HK-2 (cell line): ENCODE data around the gene SPON1.
A peak's percentile ranks its signal among the peaks of the same experiment; 100 is the strongest.
"Not testable (repeated sequence)": the region's sequence is repeated elsewhere in the genome, so short reads cannot be mapped to it uniquely, and the experiment has no call there.

Experiments
- DNase-seq: peaks from one replicate; pipeline ENCODE4 v3.0.0-alpha.2; 2018; ENCODE audit not compliant: unreplicated experiment

The SPON1 gene

GRCh38 chr11:13983081-13983751 is 20.7 kb downstream of the SPON1 start:
- no peak for DNase-seq

DNA sequence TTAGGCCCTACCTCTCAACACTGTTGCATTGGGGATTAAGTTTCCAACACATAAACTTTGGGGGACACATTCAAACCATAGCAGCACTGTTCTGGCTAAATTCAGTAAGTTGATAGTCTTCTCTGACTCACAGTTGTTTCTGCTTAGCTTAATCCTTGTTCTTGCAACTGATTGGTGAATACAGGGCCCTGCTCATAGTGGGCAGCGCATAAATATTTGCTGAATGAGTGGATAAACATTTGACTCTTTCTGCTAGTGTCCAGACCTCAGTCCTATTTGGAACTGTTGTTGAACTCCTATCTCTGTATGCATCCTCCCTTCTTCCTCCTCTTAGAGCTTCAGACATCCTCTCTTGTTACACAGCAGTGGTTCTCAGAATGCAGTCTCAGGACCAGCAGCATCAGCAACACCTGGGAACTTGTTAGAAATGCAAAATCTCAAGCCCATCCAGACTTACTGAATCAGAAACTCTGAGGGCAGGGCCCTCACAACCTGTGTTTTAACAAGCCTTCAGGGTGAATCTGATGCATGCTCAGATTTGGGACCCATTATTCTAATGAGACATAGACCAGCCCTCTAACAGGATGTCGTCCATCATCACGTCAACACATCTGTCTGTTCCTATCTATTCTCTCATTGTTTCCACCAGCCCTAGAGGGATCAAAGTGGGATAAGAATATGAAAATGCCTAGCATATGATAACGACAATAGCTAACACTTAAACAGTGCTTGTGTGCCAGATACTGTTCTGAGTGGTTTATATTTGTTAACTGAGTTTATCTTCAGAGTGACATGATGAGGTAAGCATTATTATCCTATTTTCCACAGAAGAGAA is 22.3 kb downstream of the SPON1 start:
- no peak for DNase-seq

GRCh38 chr11:13986695-13987094 is 24.2 kb downstream of the SPON1 start:
- not testable (repeated sequence) for DNase-seq

- not testable (repeated sequence) for DNase-seq
Observed at GRCh38 chr11:13992158-13992856, 29.8 kb downstream of the SPON1 start.

DNA sequence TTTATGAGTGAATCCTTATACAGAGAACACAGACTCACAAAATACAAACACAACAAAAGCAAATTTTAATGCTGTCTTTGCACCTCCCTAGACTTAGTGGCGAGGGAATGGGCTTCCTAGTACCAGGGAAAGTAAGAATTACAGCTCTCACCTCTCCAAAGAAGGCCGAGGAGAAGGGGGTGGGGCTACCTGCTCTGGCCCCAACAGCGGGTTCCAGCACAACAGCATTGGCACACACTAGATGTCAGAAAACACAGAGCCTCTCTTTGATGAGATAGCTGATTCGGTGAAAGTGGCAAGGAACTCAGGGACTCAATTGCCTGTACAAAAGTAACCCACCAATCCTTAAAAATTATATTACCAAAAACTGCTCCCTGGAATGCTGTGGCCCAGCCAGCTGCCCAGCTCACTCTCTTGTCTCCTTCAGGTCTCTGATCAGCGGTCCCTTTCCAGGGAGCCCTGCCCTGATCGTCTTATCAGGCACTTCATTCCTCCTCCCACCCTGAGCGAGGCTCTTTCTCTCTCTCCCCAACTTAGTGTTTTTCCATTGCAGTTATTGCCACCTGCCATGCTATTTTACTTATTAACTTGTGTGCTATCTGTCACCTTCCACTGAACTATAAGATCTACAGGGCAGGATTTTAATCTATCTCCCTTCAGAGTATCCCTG is 30.7 kb downstream of the SPON1 start:
- no peak for DNase-seq

DNA sequence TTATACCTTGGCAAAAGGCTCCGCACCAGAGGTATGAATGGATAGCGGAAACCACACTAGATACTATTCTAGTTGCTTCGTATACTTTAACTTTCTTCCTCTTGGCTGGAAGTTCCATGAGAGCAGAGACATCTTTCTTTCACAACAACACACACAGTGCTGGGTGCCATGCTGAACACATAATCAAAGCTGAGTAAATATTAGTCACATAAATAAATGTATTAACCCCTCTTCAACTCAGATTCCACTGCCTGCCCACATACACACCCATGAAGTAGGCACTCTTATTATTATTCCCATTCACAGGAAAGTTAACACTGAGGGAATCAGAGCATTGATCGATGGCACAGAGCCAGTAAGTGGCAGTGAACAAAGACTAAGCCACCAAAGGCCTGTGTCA is 35.4 kb downstream of the SPON1 start:
- no peak for DNase-seq

GRCh38 chr11:13999704-14000103 is 37.2 kb downstream of the SPON1 start:
- no peak for DNase-seq

DNA sequence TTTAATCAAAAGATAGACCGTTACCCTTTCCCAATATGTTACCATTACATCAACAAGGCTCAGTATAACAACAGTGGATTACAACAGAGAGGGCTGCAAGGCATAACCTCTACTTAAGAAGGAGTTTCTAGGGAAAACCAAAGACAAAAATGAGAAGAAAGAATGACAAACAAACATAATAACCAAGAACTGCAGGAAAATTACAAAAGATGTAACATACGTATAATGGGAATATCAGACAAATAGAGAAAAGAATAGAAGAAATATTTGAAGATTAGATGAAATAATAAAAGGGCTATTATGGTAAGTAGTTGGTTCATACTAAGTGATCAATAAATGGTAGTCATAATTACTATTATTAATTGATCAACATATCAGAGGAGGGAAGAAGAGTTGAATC is 39.1 kb downstream of the SPON1 start:
- DNase-seq, result no peak

DNA sequence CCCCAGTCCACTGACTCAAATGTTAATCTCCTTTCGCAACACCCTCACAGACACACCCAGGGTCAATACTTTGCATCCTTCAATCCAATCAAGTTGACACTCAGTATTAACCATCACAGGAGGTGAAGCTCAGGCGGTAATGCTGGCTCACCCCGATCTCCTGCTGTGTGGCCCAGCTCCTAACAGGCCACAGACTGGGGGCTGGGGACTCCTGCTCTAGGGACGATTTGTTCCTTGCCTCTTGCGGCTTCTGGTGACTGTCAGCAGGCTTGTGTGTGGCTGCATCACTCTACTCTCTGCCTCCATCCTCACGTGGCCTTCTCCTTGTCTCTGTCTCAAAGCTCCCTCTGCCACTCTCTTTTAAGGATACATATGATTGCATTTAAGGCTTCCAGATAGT is 45.0 kb downstream of the SPON1 start:
- no peak for DNase-seq

GRCh38 chr11:14010665-14011064 is 48.1 kb downstream of the SPON1 start:
- DNase-seq, result no peak

GRCh38 chr11:14012846-14013245 is 50.3 kb downstream of the SPON1 start:
- no peak for DNase-seq

GRCh38 chr11:14015711-14016110 is 53.2 kb downstream of the SPON1 start:
- peak; percentile 6 for DNase-seq

GRCh38 chr11:14018441-14018840 is 55.9 kb downstream of the SPON1 start:
- DNase-seq, result no peak

GRCh38 chr11:14021738-14022137 is 59.2 kb downstream of the SPON1 start:
- no peak for DNase-seq

DNA sequence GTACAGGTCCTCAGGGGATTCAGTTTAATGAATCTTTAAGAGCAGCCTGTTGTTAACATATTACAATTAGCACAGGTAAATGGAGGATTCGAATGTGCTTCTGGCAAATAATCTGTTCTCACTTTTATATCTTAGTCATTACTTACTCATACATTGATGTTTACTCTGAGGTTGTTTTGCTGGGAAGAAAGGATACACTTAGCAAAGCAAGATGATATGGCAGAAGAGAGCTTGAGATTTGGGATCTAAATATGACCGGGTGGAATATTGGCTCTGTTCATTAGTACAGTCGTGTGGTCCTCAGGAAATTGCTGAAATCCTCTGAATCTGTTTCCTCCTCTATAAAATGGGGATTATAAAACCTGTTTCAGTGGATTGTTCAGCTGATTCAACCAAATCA is 59.7 kb downstream of the SPON1 start:
- no peak for DNase-seq

- DNase-seq, result no peak
Observed at GRCh38 chr11:14022821-14023220, 60.3 kb downstream of the SPON1 start.

GRCh38 chr11:14026961-14027360 is 64.4 kb downstream of the SPON1 start:
- no peak for DNase-seq

GRCh38 chr11:14027525-14027924 is 65.0 kb downstream of the SPON1 start:
- no peak for DNase-seq

DNA sequence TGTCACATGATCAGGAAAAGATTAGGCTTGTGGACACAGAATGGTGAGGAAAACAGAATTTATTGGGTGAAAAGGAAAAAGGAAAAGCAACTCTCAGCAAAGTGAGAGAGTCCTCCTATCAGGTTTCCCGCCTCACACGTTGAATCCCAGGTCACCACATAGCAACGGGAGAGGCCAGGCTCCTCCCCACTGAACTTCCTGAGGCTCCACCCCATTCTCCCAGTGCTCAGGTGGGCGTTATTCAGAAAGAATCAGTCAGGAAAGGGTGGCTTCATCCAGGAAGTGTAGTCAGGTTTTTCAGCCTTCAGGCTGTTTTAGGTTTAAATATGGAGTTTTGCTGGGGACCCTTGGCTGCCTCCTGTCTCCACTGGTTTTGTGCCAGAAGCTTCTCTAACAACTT is 66.9 kb downstream of the SPON1 start:
- no peak for DNase-seq

DNA sequence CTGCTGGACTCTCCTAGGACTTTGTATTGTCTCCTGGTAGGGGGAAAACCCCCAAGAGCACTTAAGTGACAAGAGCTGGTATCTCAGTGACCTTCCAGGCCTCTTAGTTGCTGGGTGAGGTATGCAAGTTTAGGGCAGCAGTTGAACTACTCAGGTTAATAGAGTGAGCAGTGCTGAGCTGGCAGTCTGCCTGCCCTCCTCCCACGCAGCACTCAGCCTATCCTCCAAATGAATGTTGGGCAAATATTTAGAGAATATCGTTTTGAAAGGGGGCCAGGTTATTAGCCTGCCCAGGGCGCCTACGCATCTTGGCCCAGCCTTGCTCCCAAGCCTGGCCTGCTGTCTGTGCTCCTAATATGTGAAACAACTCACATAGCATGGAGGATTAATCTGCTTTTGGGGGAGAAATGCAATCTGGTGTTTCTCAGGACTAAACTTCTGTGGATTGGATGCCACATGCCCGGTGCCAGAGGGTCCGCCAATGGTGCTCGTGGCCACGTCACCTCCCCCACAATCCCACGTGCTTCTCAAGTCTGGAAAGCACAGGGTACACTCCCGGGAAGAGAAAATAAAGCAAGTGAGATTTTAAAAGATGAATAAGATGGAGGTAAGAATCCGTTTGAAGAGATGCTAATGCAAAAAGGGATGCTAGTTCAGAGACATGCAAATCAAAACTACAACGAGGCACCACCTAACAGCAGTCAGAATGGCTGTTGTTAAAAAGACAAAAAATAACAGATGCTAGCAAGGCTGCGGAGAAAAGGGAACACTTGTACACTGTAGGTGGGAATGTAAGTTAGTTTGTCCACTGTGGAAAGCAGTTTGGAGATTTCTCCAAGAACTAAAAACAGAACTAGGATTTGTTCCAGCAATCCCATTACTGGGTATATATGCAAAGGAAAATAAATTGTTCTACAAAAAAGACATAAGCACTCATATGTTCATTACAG is 67.7 kb downstream of the SPON1 start:
- no peak for DNase-seq

GRCh38 chr11:14035526-14035925 is 73.0 kb downstream of the SPON1 start:
- DNase-seq, result not testable (repeated sequence)
